Measurements from ENCODE around the gene MYO16. TPM values are rescaled to one million over a fixed set of nuclear protein-coding genes. Genes with fewer than 3 reads are reported as not detected.

Gene MYO16
- total RNA-seq, 1 experiment from 2014 or later: not detected

DNA sequence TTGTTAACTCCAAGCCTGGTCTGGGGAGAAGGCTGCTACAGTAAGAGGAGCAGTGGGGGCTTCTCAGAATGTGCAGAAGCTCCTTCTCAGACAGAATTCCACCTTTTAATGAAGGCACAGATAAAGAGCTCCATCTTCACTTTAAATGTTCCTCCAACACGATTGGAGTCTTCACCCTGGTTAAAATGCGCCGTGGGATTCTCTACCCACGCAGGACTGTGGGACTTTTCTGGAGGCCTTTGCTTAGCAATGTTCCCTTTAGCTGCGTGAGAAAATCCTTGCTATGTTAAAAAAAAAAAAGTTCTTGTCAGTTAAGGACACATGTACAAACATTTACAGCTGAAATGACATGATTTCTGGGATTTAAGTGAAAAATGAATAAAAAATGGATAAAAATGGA lies 546.3 kb downstream of the MYO16 start:
- H3K56ac ChIP-seq (ENCODE audit: insufficient read length, low read depth, low read length): no peak overlapping the region
- H2BK15ac ChIP-seq (ENCODE audit: low read depth, low read length): no peak overlapping the region
- H3K14ac ChIP-seq (ENCODE audit: insufficient read depth, low read length): no peak overlapping the region
- no peaks in the 10 kb centered on the region for H3K23me2 ChIP-seq (ENCODE audit: insufficient read length, low read depth, low read length, poor library complexity, severe bottlenecking)
- no peak overlapping the region for H2BK5ac ChIP-seq (ENCODE audit: insufficient read length, low read length)
- no CpG with 5 or more reads among the region's 5 CpGs for WGBS (ENCODE audit: extremely low coverage, insufficient read length, low lambda C conversion rate)
- 0 out of 2 replicates have a peak, but pooled peaks cover 2% of the 10 kb centered on the region for H3K79me2 ChIP-seq (ENCODE audit: insufficient read depth, low read length)
- H2BK12ac ChIP-seq (ENCODE audit: insufficient read length, low read depth, low read length): no peak overlapping the region
- no peak overlapping the region for H3K27ac ChIP-seq (ENCODE audit: insufficient read length, low read depth, low read length)
- H3K9ac ChIP-seq (ENCODE audit: extremely low read depth, insufficient read length, low read length): no peak overlapping the region
- Mint-ChIP-seq H3K4me1 (peaks cover under 1% of the 10 kb centered on the region in 2 experiments), H3K27ac (no peak overlapping the region), H3K27me3 (ENCODE audit: low read depth) (no peaks in the 10 kb centered on the region), H3K4me3 (no peak overlapping the region), H3K9me3 (peaks cover 0 to 2% of the 10 kb centered on the region in 2 experiments; a peak in 1 of 5 replicates), H3K36me3 (ENCODE audit: insufficient read depth in 1 of 3, low read depth in 3 of 3) (peaks cover 0 to 6% (median 0%) of the 10 kb centered on the region in 3 experiments; a peak in 1 of 7 replicates)
- no peak overlapping the region for H4K91ac ChIP-seq (ENCODE audit: insufficient read length, low read depth, low read length)
- no peak overlapping the region for H3K4ac ChIP-seq (ENCODE audit: low read depth, low read length)
- no peak overlapping the region for H2AK5ac ChIP-seq (ENCODE audit: insufficient read length, low read length)
- H3K27me3 ChIP-seq (ENCODE audit: insufficient read depth, low read length): no peaks in the 10 kb centered on the region
- H3K79me1 ChIP-seq (ENCODE audit: insufficient read depth, low read depth, low read length, poor library complexity, severe bottlenecking): no peaks in the 10 kb centered on the region
- no peak overlapping the region for H2BK20ac ChIP-seq (ENCODE audit: low read depth, low read length, poor library complexity, severe bottlenecking)
- no peak overlapping the region for H3T11ph ChIP-seq (ENCODE audit: low read length)
- no peaks in the 10 kb centered on the region for H3K9me3 ChIP-seq (ENCODE audit: control insufficient read depth, low read depth, low read length)
- H3K23ac ChIP-seq (ENCODE audit: insufficient read length, low read depth, low read length): no peak overlapping the region
- no peak overlapping the region for H3K4me2 ChIP-seq (ENCODE audit: insufficient read depth, insufficient read length, low read length)
- H4K20me1 ChIP-seq (ENCODE audit: control insufficient read depth, insufficient read depth, insufficient read length): no peaks in the 10 kb centered on the region
- TF ChIP-seq CTCF (conservative IDR thresholded peaks at IDR 0.05): no peak
- H3K4me1 ChIP-seq (ENCODE audit: insufficient read depth, low read length): peaks cover 2% of the 10 kb centered on the region; the same call in 1 of the 2 replicates
- H4K5ac ChIP-seq (ENCODE audit: insufficient read length, low read depth, low read length): no peak overlapping the region
- no peak overlapping the region for H4K8ac ChIP-seq (replicated peaks; ENCODE audit: insufficient read length, low read depth, low read length)
- no peak overlapping the region for H2BK120ac ChIP-seq (ENCODE audit: low read depth, low read length, poor library complexity, severe bottlenecking)
- no peak overlapping the region for H3K18ac ChIP-seq (ENCODE audit: insufficient read length, low read depth, low read length)
- no peak for DNase-seq
- H2AFZ ChIP-seq (ENCODE audit: low read length): no peak overlapping the region
